AG10803 (cell line): ENCODE results near the gene PLEKHJ1.

Experiments used
- DNase-seq: peaks from one replicate; pipeline ENCODE4 v3.0.0; 2010; ENCODE audit warnings: low read depth
- H3K4me3 ChIP-seq: 2 replicates; pipeline ENCODE4 v1.5.1; 2011; ENCODE audit warnings: mild to moderate bottlenecking, low read length, control low read depth
- CTCF ChIP-seq: conservative IDR thresholded peaks from 2 replicates; pipeline ENCODE4 v1.5.1; 2011; ENCODE audit warnings: mild to moderate bottlenecking, low read length, control low read depth, inconsistent platforms

The PLEKHJ1 gene

GRCh38 chr19:2228157-2229030, 7.7 kb downstream of the PLEKHJ1 start:
- TF ChIP-seq CTCF: no peak
- no peak overlapping the region for H3K4me3 ChIP-seq
- DNase-seq: no peak

- no peak for DNase-seq
- no peak for TF ChIP-seq CTCF
- no peak overlapping the region for H3K4me3 ChIP-seq
Observed at GRCh38 chr19:2227415-2228156, 8.5 kb downstream of the PLEKHJ1 start.

- no peak for DNase-seq
- H3K4me3 ChIP-seq: no peak overlapping the region
- no peak for TF ChIP-seq CTCF
Observed at GRCh38 chr19:2226840-2227360, 9.2 kb downstream of the PLEKHJ1 start.

GRCh38 chr19:2226051-2226839, 9.9 kb downstream of the PLEKHJ1 start:
- no peak for TF ChIP-seq CTCF
- no peak for DNase-seq
- H3K4me3 ChIP-seq: no peak overlapping the region

GRCh38 chr19:2225415-2226050, 10.6 kb downstream of the PLEKHJ1 start:
- no peak overlapping the region for H3K4me3 ChIP-seq
- DNase-seq: no peak
- TF ChIP-seq CTCF: no peak

- TF ChIP-seq CTCF: no peak
- DNase-seq: no peak
- H3K4me3 ChIP-seq: no peak overlapping the region
Observed at GRCh38 chr19:2224754-2225349, 11.3 kb downstream of the PLEKHJ1 start.
